T-cell (primary cell): ENCODE measurements around the gene DIP2C. TPM values are rescaled to one million over a fixed set of nuclear protein-coding genes. Genes with fewer than 3 reads are reported as not detected.

Source experiments
- ATAC-seq, 4 experiments: fragments of 200-7000 bp in 3 of 4; fragments of 150-1000 bp in 1 of 4; cut with Tn5 transposase; replicated peaks in 1 of 4; 1 replicate in 3 of 4; 2 replicates in 1 of 4; pipeline ENCODE4 v1.10.0; 2021; ENCODE audit warnings: moderate library complexity in 3 of 4, mild to moderate bottlenecking in 2 of 4, moderate number of reproducible peaks in 1 of 4
- CTCF ChIA-PET, 2 donors: fragments of 300-600 bp; sonication (Branson Sonifier 250); formaldehyde crosslinking; loops; one replicate each; lab custom pipeline; 2022; ENCODE audit warnings: antibody characterized with exemption in 2 of 2; lab: Charles Lee
- POLR2A ChIA-PET, 2 donors: fragments of 300-600 bp; sonication (Branson Sonifier 250); formaldehyde crosslinking; loops; one replicate each; lab custom pipeline; 2022; ENCODE audit warnings: antibody characterized with exemption in 2 of 2; lab: Charles Lee
- DNase-seq, 35 experiments: peaks; one replicate each; pipeline versions ENCODE4 v3.0.0 to v3.0.0-alpha.2; 2013 to 2023
- H3K27ac ChIP-seq: one replicate; pipeline ENCODE4 v1.5.1; 2013; ENCODE audit warnings: low read length
- H3K27me3 ChIP-seq, 2 experiments: replicated peaks in 1 of 2; 1 replicate in 1 of 2; 2 replicates in 1 of 2; pipeline versions ENCODE4 v1.6.1 to v1.7.0; 2013; ENCODE audit warnings: low read length in 1 of 2, mixed read lengths in 1 of 2; ENCODE audit not compliant: control insufficient read depth in 2 of 2, insufficient read depth in 2 of 2; ENCODE audit errors: extremely low read depth in 1 of 2
- H3K36me3 ChIP-seq, 2 donors: 1 replicate in 1 of 2; 2 replicates in 1 of 2; pipeline versions ENCODE4 v1.6.1 to v1.7.0; 2013; ENCODE audit warnings: low read length in 1 of 2; ENCODE audit not compliant: control insufficient read depth in 2 of 2, insufficient read depth in 1 of 2; ENCODE audit errors: extremely low read depth in 1 of 2
- H3K4me1 ChIP-seq, 2 experiments: 1 replicate in 1 of 2; 2 replicates in 1 of 2; pipeline versions ENCODE4 v1.6.1 to v1.7.0; 2013; ENCODE audit warnings: low read length in 2 of 2, mixed read lengths in 1 of 2; ENCODE audit not compliant: insufficient read depth in 2 of 2, control insufficient read depth in 1 of 2; ENCODE audit errors: extremely low read depth in 1 of 2
- H3K4me3 ChIP-seq, 2 donors: 1 replicate in 1 of 2; 2 replicates in 1 of 2; pipeline versions ENCODE4 v1.5.1 to v1.7.0; 2013; ENCODE audit warnings: mild to moderate bottlenecking in 2 of 2, low read length in 1 of 2, moderate library complexity in 1 of 2; ENCODE audit not compliant: control insufficient read depth in 1 of 2; ENCODE audit errors: extremely low read depth in 1 of 2
- H3K9me3 ChIP-seq: 2 replicates; pipeline ENCODE4 v1.7.0; 2013
- H3K27ac Mint-ChIP-seq, 2 donors: one replicate each; pipeline ENCODE4 v1.8.0; 2020 to 2021; ENCODE audit warnings: mild to moderate bottlenecking in 2 of 2, mixed read lengths in 2 of 2
- H3K27me3 Mint-ChIP-seq, 2 donors: one replicate each; pipeline ENCODE4 v1.8.0; 2021 to 2022; ENCODE audit warnings: mixed read lengths in 2 of 2
- H3K36me3 Mint-ChIP-seq: one replicate; pipeline ENCODE4 v1.8.0; 2021; ENCODE audit warnings: mixed read lengths
- H3K4me1 Mint-ChIP-seq, 3 donors: one replicate each; pipeline ENCODE4 v1.8.0; 2020 to 2022; ENCODE audit warnings: mixed read lengths in 3 of 3, mild to moderate bottlenecking in 1 of 3
- H3K4me3 Mint-ChIP-seq, 3 donors: one replicate each; pipeline ENCODE4 v1.8.0; 2020 to 2022; ENCODE audit warnings: mild to moderate bottlenecking in 3 of 3, mixed read lengths in 3 of 3, moderate library complexity in 3 of 3
- H3K9me3 Mint-ChIP-seq, 3 donors: one replicate each; pipeline ENCODE4 v1.8.0; 2020 to 2022; ENCODE audit warnings: mixed read lengths in 3 of 3
- WGBS: methylation state at CpG from one replicate; pipeline ENCODE4 v1.1.5; 2013; ENCODE audit warnings: missing lambda C conversion rate; ENCODE audit not compliant: insufficient coverage; 5-methylcytosine and 5-hydroxymethylcytosine counted together
- total RNA-seq, 35 experiments: library from RNA in 6 of 35; stranded (reverse) in 6 of 35; fragments of 120-200 nt in 1 of 35; gene quantifications; one replicate each; pipeline versions ENCODE4 v1.2.1 to v1.2.4 and lab custom pipeline; 2013 to 2026

DIP2C gene
- total RNA-seq, 5 donors from 2014 or later (not counting 1 experiment from before 2014, with no cell fraction given): 2.7 to 7.4 (median 4.5) TPM

DNA sequence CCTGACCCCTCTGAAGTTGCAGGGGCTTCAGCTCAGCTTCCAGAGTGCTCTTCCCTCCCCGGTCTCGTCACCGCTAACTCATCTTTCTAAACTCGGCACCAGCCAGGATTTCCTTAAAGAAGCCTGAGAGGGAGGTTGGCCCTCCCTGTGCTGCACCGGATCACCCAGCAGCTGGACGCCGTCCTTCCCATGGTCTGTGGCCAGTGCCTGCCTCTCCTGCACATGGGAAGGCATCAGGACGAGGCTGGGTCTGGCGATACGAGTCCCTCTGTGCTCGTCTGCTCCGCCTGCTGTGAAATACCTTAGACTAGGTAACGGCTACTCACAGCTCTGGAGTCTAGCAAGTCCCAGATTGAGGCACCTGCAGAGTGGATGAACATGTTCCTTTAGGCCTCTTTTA lies 375.1 kb downstream of the DIP2C start:
- CTCF ChIA-PET: no interaction called here
- H3K4me3 Mint-ChIP-seq: no peak overlapping the region
- ATAC-seq: no peak
- H3K4me3 ChIP-seq: no peak overlapping the region
- 80% methylated on average over 11 of the region's 13 CpGs for WGBS
- no peaks in the 10 kb centered on the region for H3K9me3 Mint-ChIP-seq
- peak overlapping the region; percentile 50 for H3K27ac ChIP-seq
- POLR2A ChIA-PET: no interaction called here
- no peak for DNase-seq
- no peaks in the 10 kb centered on the region for H3K27me3 Mint-ChIP-seq
- H3K9me3 ChIP-seq: no peaks in the 10 kb centered on the region
- H3K27ac Mint-ChIP-seq: peak overlapping the region; percentile 33 to 88
- peaks cover 0 to 2% of the 10 kb centered on the region in 2 donors for H3K36me3 ChIP-seq
- H3K4me1 Mint-ChIP-seq: peaks cover 27 to 43% (median 29%) of the 10 kb centered on the region in 3 donors
- peaks cover 0 to 2% of the 10 kb centered on the region in 2 experiments for H3K27me3 ChIP-seq
- peaks cover 15% of the 10 kb centered on the region for H3K36me3 Mint-ChIP-seq
- H3K4me1 ChIP-seq: peaks cover 8 to 9% of the 10 kb centered on the region in 2 experiments

DNA sequence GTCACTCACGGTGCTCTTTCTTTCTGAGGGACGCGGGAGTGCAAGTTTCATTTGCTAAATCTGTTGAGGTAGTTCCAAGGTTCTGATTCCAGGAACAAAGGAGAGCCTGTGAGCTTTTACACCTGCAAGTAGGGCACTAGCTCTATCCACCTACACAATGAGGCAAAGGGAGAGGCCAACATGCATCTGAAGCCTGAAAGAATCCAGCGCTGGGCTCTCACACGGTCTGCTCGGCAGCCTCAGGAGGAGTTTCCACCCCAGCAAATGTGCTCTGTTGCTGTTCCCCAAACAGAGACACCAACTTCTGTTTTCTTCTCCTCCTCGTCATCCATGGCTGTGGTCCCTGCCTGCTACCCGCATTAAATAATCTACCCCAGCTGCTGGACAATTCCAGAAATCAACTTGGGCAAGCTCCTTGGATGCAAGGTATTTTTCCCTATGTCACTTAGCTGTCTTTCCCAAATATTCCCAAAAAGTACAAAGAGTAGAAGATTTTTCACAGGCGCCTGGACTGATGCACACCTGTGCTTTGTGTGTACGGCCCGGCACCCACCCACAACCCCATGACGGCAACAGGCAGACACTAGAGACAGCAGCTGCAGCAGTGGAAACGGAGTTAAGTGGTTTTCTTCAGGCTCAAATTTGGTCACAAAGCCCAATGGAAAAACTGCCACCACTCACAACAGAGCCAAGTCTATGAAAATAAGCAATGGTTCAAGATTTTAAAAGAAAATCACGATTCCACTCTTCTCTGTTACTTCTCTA lies 377.4 kb downstream of the DIP2C start:
- Histone ChIP-seq H3K9me3 (no peaks in the 10 kb centered on the region), H3K4me1 (peaks cover 8% of the 10 kb centered on the region in 2 experiments), H3K4me3 (no peak overlapping the region), H3K27ac (no peak overlapping the region), H3K36me3 (peaks cover 0 to 4% of the 10 kb centered on the region in 2 donors), H3K27me3 (peaks cover 0 to 2% of the 10 kb centered on the region in 2 experiments)
- peaks cover 20 to 44% (median 24%) of the 10 kb centered on the region in 3 donors for H3K4me1 Mint-ChIP-seq
- ChIA-PET CTCF (interaction anchor here in 1 of 2 donors (0.6 kb wide), 1 partner anchor 298 kb away, joined by 3 read pairs; no protein-coding TSS in a partner anchor), POLR2A (no interaction called here)
- no peaks in the 10 kb centered on the region for H3K27me3 Mint-ChIP-seq
- no peak for ATAC-seq
- peaks cover 14% of the 10 kb centered on the region for H3K36me3 Mint-ChIP-seq
- peak overlapping the region in 1 of 3 donors; percentile 22 for H3K4me3 Mint-ChIP-seq
- DNase-seq: no peak
- H3K9me3 Mint-ChIP-seq: no peaks in the 10 kb centered on the region
- WGBS: 92% methylated on average over 8 of the region's 14 CpGs
- H3K27ac Mint-ChIP-seq: no peak overlapping the region

DNA sequence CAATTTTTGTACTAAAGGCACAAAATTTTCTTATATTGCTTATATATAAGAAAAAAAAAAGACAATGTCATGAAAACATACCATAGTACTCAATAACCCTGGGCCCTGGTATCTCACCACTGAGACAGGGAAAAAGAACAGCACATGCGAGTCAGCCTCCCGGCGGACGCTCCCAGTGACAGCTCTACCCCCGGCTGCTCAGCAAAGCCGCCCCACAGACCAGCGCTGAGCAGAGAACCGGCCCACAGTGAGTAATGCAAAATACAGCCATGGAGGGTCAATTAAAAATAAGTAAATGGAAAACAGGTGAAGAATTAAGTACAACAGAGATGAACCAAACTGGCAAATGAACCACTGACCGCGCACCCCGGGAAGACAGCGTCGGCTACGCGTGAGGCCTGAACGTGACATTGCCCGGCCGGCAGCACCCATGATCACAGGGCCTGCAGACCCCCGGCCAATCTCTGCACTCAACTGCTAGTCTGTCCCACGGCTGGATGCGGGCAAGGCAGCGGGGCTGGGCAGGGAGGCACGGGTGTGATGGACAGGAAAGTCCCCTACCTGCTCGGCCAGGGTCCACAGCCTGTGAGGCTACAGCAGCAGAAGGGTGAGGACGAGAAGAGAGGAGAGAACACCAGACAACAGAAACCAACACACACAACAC lies 378.4 kb downstream of the DIP2C start:
- Mint-ChIP-seq H3K27ac (no peak overlapping the region), H3K9me3 (no peaks in the 10 kb centered on the region), H3K4me1 (peaks cover 16 to 43% (median 25%) of the 10 kb centered on the region in 3 donors), H3K27me3 (no peaks in the 10 kb centered on the region), H3K36me3 (peaks cover 15% of the 10 kb centered on the region), H3K4me3 (no peak overlapping the region)
- POLR2A ChIA-PET: no interaction called here
- CTCF ChIA-PET: no interaction called here
- WGBS: 98% methylated on average over 15 of the region's 25 CpGs
- Histone ChIP-seq H3K27me3 (peaks cover 0 to 2% of the 10 kb centered on the region in 2 experiments), H3K4me1 (peaks cover 8% of the 10 kb centered on the region in 2 experiments), H3K4me3 (no peak overlapping the region), H3K27ac (no peak overlapping the region), H3K36me3 (peaks cover 0 to 4% of the 10 kb centered on the region in 2 donors), H3K9me3 (no peaks in the 10 kb centered on the region)
- DNase-seq: no peak
- no peak for ATAC-seq

DNA sequence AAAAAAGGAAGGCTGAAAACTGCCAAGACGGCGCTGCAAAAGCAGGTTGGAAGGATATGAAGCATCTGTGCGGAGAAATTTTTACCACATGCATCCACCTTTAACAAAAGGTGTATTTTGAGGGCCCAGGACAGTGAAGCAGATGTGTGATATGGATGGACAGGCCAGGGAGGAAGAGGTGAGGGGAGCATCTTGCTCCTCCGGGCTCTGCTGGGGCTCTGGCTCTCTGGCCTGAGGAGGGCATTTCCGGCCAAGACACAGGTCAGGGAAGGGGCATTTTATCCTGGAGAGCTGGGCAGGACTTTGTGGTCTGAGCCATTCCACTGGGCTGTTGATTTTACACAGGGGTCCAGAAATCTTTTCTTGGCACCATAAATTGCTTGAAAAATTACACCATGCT lies 379.1 kb downstream of the DIP2C start:
- DNase-seq: no peak
- POLR2A ChIA-PET: no interaction called here
- H3K36me3 Mint-ChIP-seq: peaks cover 15% of the 10 kb centered on the region

DNA sequence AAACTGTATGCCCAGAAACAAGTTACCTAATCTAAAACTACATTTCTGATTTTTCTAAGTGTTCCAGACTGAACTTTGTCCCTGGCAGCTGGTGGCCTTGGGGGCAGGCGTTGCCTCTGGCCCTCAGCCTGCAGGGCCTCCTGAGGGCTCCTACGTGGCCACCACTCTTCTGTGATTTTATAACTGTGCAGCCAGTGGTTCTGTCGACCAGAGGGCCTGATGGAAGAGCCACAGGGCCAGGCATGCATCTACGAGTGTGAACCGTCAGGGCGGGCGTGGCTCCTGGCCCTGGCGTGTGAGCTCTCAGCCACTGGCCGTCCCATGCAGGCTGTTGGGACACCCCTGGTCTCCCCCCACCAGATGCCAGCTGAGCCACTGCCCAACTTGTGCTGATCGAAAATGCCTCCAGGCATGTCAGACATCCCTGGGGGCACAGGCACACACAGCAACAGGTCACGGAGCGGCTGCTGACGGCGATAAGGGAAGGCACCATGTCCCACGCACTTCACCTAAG lies 380.8 kb downstream of the DIP2C start:
- Histone ChIP-seq H3K4me3 (no peak overlapping the region), H3K4me1 (no peaks in the 10 kb centered on the region), H3K36me3 (peaks cover 0 to 4% of the 10 kb centered on the region in 2 donors), H3K27me3 (peaks cover 0 to 2% of the 10 kb centered on the region in 2 experiments), H3K27ac (no peak overlapping the region), H3K9me3 (no peaks in the 10 kb centered on the region)
- peaks cover 0 to 22% (median 7%) of the 10 kb centered on the region in 3 donors for H3K4me1 Mint-ChIP-seq
- H3K27me3 Mint-ChIP-seq: no peaks in the 10 kb centered on the region
- no peak overlapping the region for H3K27ac Mint-ChIP-seq
- WGBS: 93% methylated on average over 15 of the region's 15 CpGs
- ChIA-PET CTCF (no interaction called here), POLR2A (no interaction called here)
- H3K4me3 Mint-ChIP-seq: no peak overlapping the region
- DNase-seq: no peak
- H3K36me3 Mint-ChIP-seq: peaks cover 21% of the 10 kb centered on the region
- ATAC-seq: no peak
- H3K9me3 Mint-ChIP-seq: no peaks in the 10 kb centered on the region

More for the DNA sequence above, 379.1 kb downstream of the DIP2C start:
- H3K4me1 Mint-ChIP-seq: peaks cover 12 to 36% (median 19%) of the 10 kb centered on the region in 3 donors
- 100% methylated on average over 1 of the region's 5 CpGs for WGBS
- peaks cover 0 to 4% of the 10 kb centered on the region in 2 donors for H3K36me3 ChIP-seq
- no peak for ATAC-seq
- no peak overlapping the region for H3K27ac ChIP-seq
- H3K27me3 ChIP-seq: peaks cover 0 to 2% of the 10 kb centered on the region in 2 experiments
- no peak overlapping the region for H3K4me3 ChIP-seq
- peaks cover 6 to 8% of the 10 kb centered on the region in 2 experiments for H3K4me1 ChIP-seq
- no peaks in the 10 kb centered on the region for H3K27me3 Mint-ChIP-seq
- CTCF ChIA-PET: no interaction called here
- H3K27ac Mint-ChIP-seq: no peak overlapping the region
- no peaks in the 10 kb centered on the region for H3K9me3 Mint-ChIP-seq
- H3K4me3 Mint-ChIP-seq: no peak overlapping the region
- H3K9me3 ChIP-seq: no peaks in the 10 kb centered on the region

DNA sequence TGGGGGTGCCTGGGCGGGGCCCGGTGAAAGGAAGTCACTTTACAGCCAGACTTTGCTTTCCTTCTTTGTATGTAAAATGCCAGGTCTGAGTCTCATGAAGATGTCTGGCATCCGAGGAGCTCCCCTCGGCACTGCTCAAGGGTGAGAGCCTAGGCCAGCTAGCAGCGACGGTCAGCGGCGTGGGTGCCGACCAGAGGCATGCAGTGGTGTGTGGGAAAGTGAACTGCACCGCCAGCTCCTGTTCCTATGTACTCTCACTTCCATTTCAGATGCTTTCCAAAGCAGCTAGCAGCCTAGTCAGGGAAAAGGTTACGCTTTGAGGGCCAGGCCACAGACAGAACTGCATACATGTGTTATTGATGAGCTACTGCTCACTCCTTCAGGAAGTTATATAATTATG lies 381.4 kb downstream of the DIP2C start:
- no peaks in the 10 kb centered on the region for H3K9me3 ChIP-seq
- 100% methylated on average over 2 of the region's 11 CpGs for WGBS
- ChIA-PET CTCF (no interaction called here), POLR2A (no interaction called here)
- H3K36me3 ChIP-seq: peaks cover 0 to 4% of the 10 kb centered on the region in 2 donors
- H3K9me3 Mint-ChIP-seq: no peaks in the 10 kb centered on the region
- H3K4me3 ChIP-seq: no peak overlapping the region
- DNase-seq: no peak
- no peak overlapping the region for H3K4me3 Mint-ChIP-seq
- no peak overlapping the region for H3K27ac ChIP-seq
- no peak for ATAC-seq
- peaks cover 0 to 2% of the 10 kb centered on the region in 2 experiments for H3K27me3 ChIP-seq
- H3K36me3 Mint-ChIP-seq: peaks cover 21% of the 10 kb centered on the region
- H3K27me3 Mint-ChIP-seq: no peaks in the 10 kb centered on the region
- no peak overlapping the region for H3K27ac Mint-ChIP-seq
- peaks cover 0 to 20% (median 7%) of the 10 kb centered on the region in 3 donors for H3K4me1 Mint-ChIP-seq
- no peaks in the 10 kb centered on the region for H3K4me1 ChIP-seq
